Activated B cell treated with CpG ODN at 0.5 μM for 24 hours (primary cell): ENCODE measurements around the gene DAAM1. TPM values are rescaled to one million over a fixed set of nuclear protein-coding genes. Genes with fewer than 3 reads are reported as not detected.

Source experiments
- ATAC-seq: fragments of 200-7000 bp; cut with Tn5 transposase; one replicate; pipeline ENCODE4 v1.10.0; 2021; ENCODE audit warnings: low read depth, mild to moderate bottlenecking, moderate library complexity
- CTCF ChIA-PET: fragments of 350-600 bp; sonication (Branson Sonifier 250); formaldehyde crosslinking; loops from one replicate; lab custom pipeline; 2021; ENCODE audit warnings: antibody characterized with exemption; lab: Charles Lee
- POLR2A ChIA-PET: fragments of 350-600 bp; sonication (Branson Sonifier 250); formaldehyde crosslinking; loops from one replicate; lab custom pipeline; 2021; ENCODE audit warnings: antibody characterized with exemption; lab: Charles Lee
- DNase-seq: peaks from one replicate; pipeline ENCODE4 v3.0.0; 2022
- H3K27ac Mint-ChIP-seq: one replicate; pipeline ENCODE4 v1.8.0; 2020; ENCODE audit warnings: mixed read lengths
- H3K27me3 Mint-ChIP-seq: one replicate; pipeline ENCODE4 v1.8.0; 2021; ENCODE audit warnings: mixed read lengths
- H3K36me3 Mint-ChIP-seq: one replicate; pipeline ENCODE4 v1.8.0; 2021; ENCODE audit warnings: low read depth, mixed read lengths
- H3K4me1 Mint-ChIP-seq: one replicate; pipeline ENCODE4 v1.8.0; 2021; ENCODE audit warnings: mixed read lengths
- H3K4me3 Mint-ChIP-seq: one replicate; pipeline ENCODE4 v1.8.0; 2020; ENCODE audit warnings: mild to moderate bottlenecking, mixed read lengths
- H3K9me3 Mint-ChIP-seq: one replicate; pipeline ENCODE4 v1.8.0; 2020; ENCODE audit warnings: mixed read lengths
- intact Hi-C: fragments of 100-400 bp; cut with micrococcal nuclease; formaldehyde crosslinking; loops from one replicate; pipeline ENCODE4 v1.15.1; 2024
- total RNA-seq: library from RNA; stranded (reverse); gene quantifications from 2 replicates; pipeline ENCODE4 v1.2.3, GENCODE V29; 2022
- TF ChIP-seq, protein P1 (sequence below): fragments of 200-600 bp; IDR thresholded peaks from one replicate; pipeline ENCODE4 v1.8.0; 2022; ENCODE audit warnings: antibody characterized with exemption, mild to moderate bottlenecking

The DAAM1 gene
- total RNA-seq, 1 donor from 2014 or later = 38.7 TPM

DNA sequence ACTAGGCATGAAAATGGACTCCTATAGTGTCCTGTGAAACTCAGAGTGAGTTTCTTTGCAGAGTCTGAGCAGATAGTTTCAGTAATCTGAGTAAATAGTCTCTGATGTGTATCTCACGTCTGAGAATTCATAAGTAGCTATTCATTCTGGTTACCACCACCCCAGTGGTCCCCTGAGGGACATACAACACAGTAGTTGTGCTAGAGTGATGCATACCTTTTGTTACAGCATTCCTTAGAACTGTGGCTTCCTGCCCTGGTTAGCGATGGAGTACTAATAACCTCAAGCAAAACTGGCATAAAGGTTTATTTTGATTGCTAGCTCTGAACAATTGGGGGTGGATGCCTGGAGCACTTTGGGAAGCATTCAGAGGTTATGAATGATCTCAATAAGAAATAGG lies 114.7 kb downstream of the DAAM1 start:
- TF ChIP-seq, protein P1, sequence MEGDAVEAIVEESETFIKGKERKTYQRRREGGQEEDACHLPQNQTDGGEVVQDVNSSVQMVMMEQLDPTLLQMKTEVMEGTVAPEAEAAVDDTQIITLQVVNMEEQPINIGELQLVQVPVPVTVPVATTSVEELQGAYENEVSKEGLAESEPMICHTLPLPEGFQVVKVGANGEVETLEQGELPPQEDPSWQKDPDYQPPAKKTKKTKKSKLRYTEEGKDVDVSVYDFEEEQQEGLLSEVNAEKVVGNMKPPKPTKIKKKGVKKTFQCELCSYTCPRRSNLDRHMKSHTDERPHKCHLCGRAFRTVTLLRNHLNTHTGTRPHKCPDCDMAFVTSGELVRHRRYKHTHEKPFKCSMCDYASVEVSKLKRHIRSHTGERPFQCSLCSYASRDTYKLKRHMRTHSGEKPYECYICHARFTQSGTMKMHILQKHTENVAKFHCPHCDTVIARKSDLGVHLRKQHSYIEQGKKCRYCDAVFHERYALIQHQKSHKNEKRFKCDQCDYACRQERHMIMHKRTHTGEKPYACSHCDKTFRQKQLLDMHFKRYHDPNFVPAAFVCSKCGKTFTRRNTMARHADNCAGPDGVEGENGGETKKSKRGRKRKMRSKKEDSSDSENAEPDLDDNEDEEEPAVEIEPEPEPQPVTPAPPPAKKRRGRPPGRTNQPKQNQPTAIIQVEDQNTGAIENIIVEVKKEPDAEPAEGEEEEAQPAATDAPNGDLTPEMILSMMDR = no peak
- Mint-ChIP-seq H3K27ac (peak overlapping the region; percentile 27), H3K4me3 (no peak overlapping the region), H3K4me1 (peaks cover 56% of the 10 kb centered on the region), H3K36me3 (no peaks in the 10 kb centered on the region), H3K9me3 (no peaks in the 10 kb centered on the region), H3K27me3 (no peaks in the 10 kb centered on the region)
- intact Hi-C loops = no loop called here
- ChIA-PET CTCF (no interaction called here), POLR2A (no interaction called here)
- no peak for ATAC-seq
- DNase-seq = no peak

DNA sequence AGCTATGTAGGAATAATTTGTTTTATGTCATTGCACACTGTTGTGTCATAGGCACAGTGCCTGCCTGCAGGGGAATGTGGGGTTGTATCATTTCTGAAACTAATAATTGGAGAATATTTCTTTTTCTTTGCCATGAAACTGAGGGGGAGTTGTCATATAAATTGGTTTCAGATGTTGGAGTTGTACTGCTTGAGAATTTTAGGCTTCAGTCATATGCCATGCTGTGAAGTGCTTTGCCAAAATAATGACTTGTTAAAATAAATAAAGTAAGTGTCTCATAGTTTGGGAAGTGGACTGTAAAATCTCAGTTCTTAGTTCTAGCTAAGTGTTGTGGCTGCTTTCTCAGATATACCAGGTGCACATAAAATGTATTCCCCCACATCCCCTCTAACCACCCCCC lies 116.8 kb downstream of the DAAM1 start:
- no peaks in the 10 kb centered on the region for H3K27me3 Mint-ChIP-seq
- POLR2A ChIA-PET = no interaction called here

DNA sequence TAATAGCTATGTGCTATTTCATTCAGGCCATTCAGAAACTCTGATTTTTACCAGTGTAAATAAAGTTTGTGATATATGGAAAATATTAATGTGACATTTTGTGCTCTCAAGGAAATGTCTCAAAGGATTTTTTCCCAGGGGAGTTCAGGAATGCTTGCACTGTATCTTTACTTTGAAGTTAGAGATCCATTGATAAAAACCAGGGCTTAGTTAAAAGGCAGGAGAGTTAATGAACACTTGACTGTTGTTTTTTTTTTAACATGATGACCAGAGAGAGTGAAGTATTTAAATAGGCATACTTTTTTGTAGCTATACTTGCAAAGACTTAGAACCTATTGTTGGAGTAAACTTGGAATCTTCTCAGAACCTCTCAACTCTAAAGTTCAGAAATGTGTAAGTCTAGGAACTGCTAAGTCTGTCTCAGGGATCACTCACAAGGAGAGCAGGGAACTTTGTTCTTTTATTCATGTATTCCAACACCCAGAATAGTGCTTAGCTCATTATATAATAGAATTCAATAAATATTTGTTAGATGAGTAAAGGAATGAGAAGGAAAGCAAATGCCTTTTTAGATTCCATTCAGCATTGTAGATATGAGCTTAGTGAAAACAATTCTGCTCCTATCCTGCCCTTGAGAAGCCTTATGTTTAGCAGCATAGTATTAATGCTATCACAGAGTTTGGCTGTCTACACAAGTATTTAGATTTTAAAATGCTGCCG lies 117.5 kb downstream of the DAAM1 start:
- intact Hi-C loops = loop anchor here (1.0 kb wide), 1 partner anchor 10 kb away; no protein-coding TSS in a partner anchor
- no peaks in the 10 kb centered on the region for H3K9me3 Mint-ChIP-seq
- H3K4me3 Mint-ChIP-seq = no peak overlapping the region
- DNase-seq (no peak), ATAC-seq (no peak)
- no peaks in the 10 kb centered on the region for H3K36me3 Mint-ChIP-seq
- H3K4me1 Mint-ChIP-seq = peaks cover 51% of the 10 kb centered on the region
- no peak overlapping the region for H3K27ac Mint-ChIP-seq
- ChIA-PET CTCF (interaction anchor here (0.9 kb wide), 1 partner anchor 10 kb away, joined by 3 read pairs; no protein-coding TSS in a partner anchor), POLR2A (no interaction called here)
- no peaks in the 10 kb centered on the region for H3K27me3 Mint-ChIP-seq
- TF ChIP-seq, protein P1 = no peak

More for the DNA sequence above, 116.8 kb downstream of the DAAM1 start:
- DNase-seq = no peak
- TF ChIP-seq, protein P1 = no peak
- no peak overlapping the region for H3K27ac Mint-ChIP-seq
- intact Hi-C loops = loop anchor here (1.0 kb wide), 1 partner anchor 11 kb away; no protein-coding TSS in a partner anchor
- H3K9me3 Mint-ChIP-seq = no peaks in the 10 kb centered on the region
- H3K4me1 Mint-ChIP-seq = peaks cover 50% of the 10 kb centered on the region
- H3K36me3 Mint-ChIP-seq = no peaks in the 10 kb centered on the region
- H3K4me3 Mint-ChIP-seq = no peak overlapping the region
- CTCF ChIA-PET = no interaction called here
- ATAC-seq = no peak

DNA sequence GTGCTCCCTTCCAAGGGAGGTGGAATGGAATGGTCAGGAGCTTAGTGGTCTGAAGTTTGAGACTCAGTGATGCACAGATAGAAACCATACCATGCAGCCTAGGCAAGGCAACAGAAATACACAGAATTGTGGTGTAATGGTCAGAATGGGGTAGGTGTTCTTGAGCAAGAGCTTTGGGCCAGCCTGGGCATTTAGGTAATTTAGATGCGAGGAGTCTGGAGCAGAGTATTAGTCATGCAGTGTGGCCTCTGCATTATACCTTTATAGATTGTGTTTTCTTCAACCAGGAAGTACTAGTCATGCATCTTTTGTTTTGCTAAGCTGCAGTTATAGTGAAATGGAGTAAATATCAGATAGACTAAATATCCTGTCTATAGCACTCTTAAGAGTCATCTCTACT lies 118.3 kb downstream of the DAAM1 start:
- Mint-ChIP-seq H3K27ac (no peak overlapping the region), H3K9me3 (no peaks in the 10 kb centered on the region), H3K27me3 (no peaks in the 10 kb centered on the region), H3K36me3 (no peaks in the 10 kb centered on the region), H3K4me1 (peaks cover 43% of the 10 kb centered on the region), H3K4me3 (no peak overlapping the region)
- no peak for DNase-seq
- TF ChIP-seq, protein P1 = no peak
- intact Hi-C loops = no loop called here
- CTCF ChIA-PET = no interaction called here
- ATAC-seq = no peak
- POLR2A ChIA-PET = no interaction called here

DNA sequence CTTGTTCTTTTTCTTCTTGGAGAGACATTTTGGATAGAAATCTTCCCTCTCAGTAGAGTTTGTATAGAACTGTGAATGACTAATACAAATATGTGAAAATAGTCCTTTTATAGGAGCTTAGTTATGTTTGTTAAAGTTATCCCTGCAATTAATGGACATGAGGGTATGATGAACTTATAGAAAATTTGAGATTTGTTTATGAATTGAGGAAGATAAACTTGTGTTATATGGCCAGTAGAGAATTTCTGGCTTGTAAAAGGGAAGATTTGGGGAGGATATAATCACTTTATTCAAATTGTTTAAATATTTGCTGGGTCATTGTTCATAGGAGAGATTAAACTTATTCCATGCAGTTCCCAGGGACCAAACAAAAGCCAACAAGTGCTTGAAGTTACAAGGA lies 119.6 kb downstream of the DAAM1 start:
- ATAC-seq (no peak), DNase-seq (no peak)
- H3K4me3 Mint-ChIP-seq = no peak overlapping the region
- no peaks in the 10 kb centered on the region for H3K36me3 Mint-ChIP-seq
- no peaks in the 10 kb centered on the region for H3K9me3 Mint-ChIP-seq
- ChIA-PET POLR2A (no interaction called here), CTCF (no interaction called here)
- TF ChIP-seq, protein P1 = no peak
- no peaks in the 10 kb centered on the region for H3K27me3 Mint-ChIP-seq
- intact Hi-C loops = no loop called here
- H3K27ac Mint-ChIP-seq = no peak overlapping the region
- peaks cover 39% of the 10 kb centered on the region for H3K4me1 Mint-ChIP-seq
